ENCODE results near the gene SLC6A3.

SLC6A3 gene

DNA sequence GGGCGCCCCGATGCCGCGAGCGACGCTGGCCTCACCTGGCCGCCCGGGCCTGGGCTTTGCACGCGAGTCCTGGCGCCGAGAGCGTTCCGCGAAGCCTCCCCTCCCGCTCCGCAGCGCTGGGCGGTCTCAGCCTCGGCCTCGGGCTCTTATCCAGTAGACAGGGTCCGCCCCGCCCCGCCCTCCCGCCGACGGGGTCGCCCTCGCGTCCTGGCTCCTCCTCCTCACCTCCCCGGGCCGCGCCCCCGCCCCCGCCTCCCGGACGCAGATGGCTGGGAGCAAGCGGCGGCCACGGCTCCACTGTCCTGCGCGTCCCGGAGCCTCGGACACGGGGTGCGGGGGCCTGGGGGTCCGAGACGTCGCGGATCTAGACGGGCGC, at the start of gene SLC6A3:
TSS of gene SLC6A3 (minus strand) at position 128 of the 376 bp plus-strand sequence. CDS start 2,243 bp downstream, outside the sequence.
- peak; percentile 16 for DNase-seq

DNA sequence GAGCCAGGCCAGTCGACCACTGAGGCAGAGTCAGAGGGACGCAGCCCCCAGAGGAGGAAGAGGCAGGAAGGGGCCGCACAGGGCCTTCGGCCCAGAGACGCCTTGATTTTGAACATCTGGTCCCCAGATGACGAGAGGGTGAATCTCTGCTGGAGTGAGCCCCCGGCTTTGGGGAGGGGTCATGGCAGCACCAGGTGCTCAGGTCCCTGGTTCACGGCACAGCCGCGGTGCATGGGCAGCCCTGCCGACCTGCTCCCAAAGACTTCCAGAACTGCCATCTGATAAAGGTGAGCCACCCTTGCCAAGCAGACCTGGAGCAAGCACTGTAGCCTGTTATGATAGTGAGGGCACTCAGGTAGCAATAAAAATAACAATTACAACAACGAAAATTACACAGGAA, 48.7 kb upstream of the SLC6A3 start:
- no peak for DNase-seq

DNA sequence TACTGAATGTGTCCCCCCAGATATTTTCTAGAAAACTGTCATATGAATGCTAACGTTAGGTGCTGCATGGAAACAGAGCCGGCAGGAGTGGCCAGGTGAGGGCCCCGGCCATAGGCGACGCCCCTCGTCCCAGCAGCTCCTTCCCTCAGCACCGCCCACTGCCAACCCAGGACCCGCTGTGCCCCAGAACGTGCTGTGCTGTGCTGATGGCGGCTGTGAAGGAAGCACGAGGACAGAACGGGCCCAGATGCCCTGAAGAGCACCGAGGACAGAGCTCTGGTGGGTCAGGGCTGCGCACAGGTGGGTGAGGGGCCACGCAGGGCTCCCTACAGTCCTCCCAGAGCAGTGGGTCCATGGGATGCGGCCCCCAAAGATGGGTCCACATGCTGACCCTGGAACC, 48.2 kb upstream of the SLC6A3 start:
- DNase-seq: no peak

DNA sequence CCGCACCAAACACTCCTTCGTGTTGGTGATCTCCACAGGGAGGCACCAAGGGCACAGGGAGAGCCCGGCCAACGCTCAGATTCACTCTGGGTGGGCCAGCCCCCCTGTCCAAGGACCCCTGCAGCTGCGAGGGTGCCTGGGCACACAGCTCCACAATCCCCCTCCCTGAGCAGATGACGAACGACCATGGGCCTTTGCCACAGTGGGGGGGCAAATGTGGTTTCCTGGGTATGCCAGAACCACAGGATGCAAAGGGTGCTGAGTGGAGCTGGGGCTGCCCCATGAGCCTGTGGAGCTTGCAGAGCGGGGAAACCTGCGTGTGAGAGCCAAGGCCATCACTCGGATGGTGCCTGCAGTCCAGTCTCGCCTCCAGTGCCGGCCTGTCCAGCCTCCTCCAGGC, 47.5 kb upstream of the SLC6A3 start:
- no peak for DNase-seq

DNA sequence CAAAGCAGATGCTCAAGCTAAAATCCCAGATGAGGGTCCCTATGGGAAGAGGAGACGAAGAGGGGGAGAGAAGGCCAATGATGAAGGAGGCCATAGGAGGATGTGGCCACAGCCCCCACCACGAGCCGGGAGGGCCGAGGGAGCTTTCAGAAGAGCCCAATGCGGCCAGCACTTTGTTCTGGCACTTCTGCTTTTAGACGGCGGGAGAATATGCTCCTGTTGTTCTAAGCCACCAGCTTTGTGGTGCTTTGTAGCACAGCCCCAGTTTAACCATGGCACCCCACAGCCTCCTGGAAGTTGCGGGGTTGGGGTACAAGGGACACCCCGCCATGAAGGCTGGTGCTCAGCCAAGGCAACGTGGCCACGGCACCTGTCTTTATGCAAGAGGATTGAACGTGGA, 45.1 kb upstream of the SLC6A3 start:
- DNase-seq: no peak

DNA sequence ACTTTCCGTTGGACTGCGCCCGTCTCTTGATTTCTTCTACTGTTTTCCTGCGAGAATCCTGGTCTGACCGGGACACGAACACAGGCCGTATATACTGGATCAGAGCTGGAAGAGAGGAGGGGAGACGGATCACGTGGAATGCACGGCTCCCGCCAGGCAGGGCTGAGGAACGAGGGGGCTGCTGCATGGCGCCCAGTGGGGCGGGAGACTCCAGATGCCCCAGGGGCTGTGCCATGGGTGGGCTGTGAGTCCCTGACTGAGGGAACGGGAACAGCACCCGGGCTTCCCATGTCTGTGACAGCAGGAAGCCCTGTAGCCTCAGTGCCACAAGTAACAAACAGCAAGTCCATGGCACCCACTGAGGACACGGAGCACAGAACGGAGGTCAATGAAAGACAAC, 44.5 kb upstream of the SLC6A3 start:
- no peak for DNase-seq

DNA sequence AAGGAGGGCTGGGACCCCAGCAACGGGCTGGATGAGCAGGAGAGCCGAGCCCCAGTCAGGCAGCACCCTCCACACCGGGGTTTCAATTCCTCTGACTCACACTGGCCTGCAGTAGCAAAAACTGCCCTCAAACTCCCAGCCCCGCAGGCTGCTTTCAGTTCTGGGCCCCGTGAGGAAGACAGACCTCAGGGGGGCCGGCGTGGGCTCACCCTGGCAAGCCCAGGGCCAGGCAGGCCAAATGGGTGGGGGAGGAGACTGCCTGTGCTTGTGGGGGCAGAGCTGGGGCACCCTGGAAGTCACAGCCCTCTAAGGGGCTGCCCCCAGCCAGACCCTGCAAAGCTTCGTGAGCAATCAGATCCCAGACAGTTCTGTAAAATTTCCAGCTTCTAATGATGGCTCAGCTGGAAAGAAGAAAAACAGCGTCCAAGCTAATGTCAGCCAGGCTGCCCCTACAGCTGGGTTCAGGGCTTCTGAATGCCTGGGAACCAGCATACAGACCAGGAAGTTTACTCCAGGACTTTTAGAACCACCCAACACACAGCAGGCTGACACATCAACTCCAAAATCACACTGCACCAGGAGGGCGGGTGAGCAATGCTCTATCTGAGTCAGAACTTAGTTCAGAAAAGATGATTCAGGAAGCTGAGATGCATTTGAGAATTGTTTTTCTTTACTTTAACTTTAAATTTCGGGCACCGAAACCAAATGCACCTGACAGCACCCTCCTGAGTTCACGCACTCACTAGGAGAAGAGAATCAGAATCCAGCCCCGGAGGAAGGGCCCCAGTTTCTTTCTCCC, 43.8 kb upstream of the SLC6A3 start:
- DNase-seq: no peak

DNA sequence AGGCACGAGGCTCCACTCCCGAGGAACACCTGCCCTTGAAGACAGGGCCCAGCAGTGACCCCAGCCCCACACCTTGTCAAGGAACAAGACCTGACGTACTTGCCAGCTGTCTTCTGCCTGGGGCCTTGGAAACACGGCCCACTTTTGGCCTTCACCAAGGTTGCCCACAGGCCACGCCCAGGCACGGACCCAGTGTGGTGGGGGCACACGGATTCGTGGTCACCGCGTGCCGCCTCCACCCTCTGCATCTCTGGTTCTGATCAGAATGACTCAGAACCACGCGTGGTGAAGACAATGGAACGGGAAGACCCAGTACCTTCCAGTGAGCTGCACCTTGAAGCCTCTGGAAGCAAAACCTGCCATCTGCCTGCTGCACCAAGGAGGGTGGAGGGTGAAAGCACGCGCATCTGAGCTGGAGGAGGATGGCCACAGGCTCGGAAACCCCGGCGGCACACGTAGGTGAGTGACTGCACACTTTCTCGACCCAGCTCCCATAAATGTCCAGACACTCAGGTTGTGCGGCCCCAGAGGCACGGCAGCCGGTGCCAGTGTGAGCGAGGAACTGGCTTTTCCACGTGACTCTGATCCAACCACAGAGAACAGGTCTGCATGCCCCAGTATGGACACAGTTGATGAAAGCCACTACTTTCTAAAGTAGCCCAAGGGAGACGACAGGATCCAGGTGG, 42.0 kb upstream of the SLC6A3 start:
- no peak for DNase-seq

DNA sequence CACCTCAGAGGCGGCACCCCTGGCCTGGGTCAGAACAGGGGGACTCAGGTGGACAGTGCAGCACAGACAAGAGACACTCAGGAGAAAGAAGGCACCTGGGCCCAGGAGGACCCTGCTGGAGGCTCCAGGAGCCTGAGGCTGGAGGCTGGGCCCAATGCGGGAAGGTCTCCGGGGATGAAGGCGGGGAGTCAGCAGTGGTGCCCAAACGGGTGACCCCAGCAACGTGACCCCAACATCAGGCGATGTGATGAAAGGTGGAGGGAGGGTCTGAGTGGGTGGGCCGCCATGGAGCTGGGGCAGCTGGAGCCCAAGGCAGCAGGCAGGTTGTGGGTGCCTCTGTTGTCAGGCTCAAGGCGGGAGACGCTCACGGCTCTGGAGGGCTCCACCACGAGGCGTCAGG, 41.0 kb upstream of the SLC6A3 start:
- DNase-seq: no peak

DNA sequence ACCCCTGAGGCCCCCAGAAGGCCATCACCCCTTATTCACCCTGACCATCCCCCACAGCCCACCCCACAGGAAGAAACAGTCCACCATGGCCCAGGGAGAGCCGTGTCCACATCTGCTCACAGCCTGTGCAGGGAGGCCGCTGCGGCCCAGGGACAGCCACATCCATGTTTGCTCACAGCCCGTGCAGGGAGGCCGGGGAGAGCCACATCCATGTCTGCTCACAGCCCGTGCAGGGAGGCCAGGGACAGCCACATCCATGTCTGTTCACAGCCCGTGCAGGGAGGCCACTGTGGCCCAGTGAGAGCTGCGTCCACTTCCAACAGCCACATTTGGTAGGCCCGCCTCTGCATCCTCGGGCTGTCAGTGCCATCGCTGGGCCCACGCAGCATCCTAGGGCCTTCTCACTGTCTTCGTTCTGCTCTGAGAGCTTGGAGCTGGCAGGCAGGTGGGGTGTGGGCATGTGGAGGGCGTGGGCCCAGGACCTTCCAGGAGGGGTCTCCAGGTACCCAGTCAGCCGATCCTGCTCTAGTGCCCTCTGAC, 40.4 kb upstream of the SLC6A3 start:
- no peak for DNase-seq

DNA sequence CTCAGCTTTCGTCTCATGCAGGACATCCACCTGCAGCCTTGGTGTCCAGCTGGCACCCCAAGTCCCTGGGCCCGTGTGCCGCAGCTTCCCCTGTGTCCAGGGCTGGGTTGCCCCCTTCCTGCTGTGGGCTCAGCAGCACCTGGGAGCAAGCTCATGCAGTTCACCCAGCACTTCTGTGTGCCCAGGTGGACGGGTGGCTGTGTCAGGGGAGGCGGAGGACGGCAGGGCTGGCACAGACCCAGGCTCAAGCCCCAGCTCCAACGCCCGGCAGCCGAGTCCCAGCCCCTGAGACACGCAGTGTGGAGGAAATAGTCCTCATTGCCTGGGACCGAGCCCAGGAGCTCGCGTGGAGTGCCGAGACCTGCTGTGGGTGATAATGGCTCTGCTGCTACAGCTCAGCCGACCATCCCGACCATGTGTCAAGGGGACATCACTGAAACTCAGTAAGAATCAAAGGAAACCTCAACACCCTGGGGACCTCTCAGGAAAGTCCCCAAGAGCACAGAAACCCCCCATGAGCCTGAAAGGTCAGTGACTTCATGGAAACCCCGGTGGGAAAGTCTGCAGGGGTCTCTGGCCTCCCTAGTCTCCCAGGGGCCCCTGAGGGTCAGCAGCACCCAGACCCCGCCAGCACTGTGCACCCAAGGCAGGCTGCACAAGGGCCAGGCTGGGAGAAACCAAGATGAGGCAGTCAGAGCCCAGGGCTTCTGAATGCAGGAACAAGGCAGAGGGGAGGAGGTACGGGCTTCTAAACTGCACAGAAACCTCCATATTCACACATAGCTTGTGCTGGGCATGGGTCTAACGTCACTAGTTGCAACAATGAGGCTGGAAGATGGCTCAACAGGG, 39.7 kb upstream of the SLC6A3 start:
- no peak for DNase-seq

DNA sequence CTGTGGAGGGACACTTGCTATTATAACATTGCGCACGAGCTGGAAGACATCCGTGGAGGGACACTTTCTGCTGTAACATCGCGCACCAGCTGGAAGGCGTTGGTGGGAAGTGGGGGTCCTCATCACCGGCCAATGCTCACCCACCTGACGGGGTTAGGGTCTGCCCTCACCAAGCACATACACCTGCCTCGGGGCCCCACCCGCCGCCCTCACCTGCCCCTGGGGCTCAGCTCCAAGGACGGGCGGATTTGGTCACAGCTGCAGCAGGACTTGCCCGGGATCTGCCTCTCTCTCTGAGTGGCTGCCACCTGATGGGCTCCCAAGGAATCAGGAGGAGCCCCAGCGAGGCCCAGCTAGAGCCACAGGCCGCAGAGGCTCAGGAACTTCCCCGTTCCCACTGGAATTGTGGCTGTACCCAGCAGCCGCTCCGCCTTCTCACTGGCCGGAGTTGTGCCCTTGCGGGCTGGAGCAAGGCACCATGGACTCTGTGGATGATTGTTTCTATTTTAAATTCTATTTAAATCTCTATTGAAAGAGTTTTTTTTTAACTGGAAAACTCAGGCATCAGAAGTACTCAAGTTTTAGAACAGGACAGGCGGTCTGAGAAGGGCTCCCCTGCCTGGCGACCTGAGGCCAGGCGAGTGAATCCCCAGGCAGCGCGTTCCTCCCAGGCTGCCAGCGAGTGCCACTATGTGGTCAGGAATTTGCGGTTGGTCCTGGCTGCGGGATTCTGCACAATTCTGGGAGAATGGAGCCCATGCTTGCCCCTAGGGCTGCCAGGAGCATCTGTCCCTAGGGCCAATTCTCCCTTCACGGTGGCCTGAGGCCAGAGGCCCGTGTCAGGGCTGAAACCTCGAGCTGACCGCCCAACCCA, 38.9 kb upstream of the SLC6A3 start:
- no peak for DNase-seq

DNA sequence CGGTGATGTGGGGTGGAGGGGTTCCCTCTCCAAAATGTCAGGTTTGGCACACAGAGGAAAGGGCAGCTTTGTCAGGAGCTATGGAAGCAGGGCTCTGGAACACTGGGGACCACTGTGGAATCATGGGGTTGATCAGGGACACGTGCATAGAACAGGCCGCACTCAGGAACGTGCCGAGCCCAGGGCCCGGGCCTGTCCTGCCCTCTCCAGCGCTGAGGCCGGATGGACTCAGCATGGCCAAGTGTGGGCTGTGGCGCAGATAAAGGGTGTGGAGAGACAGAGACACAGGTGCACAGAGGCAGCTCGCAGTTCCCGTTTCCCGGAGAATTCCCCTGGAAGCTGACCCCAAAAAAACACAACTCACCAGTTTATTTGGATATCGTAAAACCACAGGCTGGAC, 37.8 kb upstream of the SLC6A3 start:
- no peak for DNase-seq

DNA sequence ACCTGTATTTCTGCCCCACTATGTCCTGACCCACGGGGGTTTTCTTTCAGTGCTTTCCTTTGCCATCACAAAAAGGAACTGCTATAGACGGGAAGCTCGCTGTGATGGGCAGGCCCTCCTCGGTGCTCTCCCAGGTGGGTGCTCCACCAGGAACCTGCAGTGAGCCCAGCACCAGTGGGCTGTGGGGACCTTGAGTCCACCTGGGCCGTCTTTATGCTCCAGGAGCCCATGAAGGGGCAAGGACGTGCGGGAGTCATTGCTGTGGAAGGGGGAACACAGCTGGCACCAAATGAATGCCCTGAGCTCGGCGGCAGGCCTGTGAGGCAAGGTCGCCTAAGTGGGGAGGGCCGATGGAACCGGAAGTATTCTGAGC, 36.7 kb upstream of the SLC6A3 start:
- no peak for DNase-seq

DNA sequence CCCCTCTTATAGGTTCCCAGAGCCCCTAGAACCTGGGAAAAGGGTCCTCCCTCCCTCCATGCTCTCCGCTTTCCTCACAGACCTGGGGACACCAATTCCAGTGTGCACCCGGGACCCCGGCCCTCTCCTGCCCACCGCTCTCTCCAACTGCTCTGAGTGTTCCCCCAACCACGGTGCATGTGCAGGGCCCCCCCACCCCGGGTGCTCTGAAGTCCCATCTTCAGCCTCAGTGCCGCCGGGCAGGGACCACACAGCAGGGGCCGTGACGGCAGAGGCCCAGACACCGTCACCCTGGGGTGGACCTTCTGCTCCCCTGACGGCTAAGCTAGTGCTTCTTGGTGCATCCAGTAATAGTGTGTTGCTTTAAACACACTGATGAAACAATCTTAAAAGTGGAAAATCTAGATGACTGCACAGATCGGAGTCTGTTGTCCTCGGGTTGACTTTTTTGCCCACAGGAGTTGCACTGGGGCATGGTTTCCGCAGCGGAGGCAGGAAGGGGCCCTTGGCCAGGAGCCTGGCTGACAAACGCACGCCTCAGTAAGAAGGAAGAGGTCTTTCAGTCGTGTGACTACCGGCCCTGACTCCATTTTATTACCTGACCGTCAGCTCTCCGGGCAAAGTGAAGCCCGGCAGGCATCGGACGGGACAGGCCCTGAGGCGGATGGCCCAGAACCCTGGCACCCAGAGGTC, 36.2 kb upstream of the SLC6A3 start:
- DNase-seq: no peak

DNA sequence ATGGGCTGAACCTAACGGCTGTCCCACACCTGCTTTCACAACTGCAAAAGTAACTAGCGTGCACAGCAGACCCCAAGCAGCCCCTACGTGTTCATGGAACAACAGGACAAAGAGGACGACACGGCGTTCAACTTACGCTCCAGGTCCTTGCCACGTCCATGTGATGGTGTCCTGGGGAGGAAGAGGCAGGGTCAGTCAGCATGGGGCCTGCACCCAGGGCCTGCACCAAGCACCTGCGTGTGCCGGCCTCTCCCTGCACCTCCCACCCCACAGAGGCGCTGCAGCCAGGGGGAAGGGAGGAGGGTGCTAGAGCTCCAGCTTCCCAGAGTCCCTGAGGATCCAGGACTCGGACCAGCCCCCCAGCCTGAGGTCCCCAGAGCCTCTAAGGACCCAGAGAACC, 35.6 kb upstream of the SLC6A3 start:
- DNase-seq: no peak

DNA sequence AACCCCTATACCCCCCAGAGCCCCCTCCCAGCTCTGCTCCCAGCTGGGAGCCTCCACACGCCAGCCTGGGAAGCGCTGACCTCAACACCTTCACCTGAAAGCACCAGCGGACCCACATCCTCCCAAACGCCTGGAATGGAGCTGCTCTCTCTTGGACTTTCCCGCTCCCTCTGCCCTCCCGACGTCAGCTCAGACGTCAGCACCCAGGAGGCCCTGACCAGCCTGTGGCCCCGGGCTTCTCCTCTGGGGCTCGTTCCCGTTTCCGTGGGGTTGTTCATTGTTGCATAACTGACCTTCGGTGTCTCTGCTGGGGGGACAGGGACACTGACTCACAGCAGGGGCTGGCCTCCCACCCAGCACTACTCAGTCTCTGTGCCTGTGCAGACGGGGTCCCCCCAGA, 35.0 kb upstream of the SLC6A3 start:
- no peak for DNase-seq

DNA sequence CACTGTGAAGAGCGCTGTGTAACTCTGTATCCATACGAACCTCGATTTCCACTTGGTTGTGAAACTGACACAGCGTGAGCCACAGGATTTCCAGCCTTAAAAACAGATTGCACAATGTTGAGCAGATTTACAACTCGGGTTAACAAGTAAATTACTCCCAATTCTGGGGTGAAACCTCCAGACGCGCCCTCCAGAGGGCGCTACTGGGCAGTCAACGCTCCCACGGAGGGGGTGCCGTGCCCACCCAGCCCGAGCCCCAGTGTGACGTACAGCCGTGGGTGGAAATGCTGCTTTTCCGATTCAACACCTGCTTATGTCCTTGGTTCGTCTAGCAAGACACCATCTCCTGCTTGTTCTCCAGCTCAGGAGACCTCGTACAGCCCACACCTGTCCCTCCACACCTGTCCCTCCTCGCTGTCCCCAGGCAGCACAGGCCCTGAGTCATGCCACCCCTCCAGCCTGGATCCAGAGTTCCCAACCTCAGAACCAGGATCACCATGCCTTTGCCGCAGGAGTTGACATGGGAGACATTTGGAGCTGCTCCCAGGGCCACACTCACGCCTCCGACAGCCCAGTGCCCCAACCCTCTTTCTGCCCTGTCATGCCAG, 34.4 kb upstream of the SLC6A3 start:
- no peak for DNase-seq

DNA sequence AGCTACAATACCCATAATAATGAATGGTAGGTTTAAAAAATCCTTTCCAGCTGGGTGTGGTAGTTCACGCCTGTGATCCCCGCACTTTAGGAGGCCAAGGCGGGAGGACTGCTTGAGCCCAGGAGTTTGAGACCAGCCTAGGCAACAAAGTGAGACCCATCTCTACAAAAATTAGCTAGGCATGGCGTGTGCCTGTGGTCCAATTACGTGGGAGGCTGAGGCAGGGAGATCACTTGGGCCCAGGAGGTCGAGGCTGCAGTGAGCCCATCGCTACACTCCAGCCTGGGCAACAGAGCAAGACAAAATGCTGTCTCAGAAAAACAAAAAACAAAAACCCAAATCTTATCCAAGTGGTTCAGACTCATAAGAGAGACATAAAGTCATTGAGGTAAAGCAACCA, 33.8 kb upstream of the SLC6A3 start:
- no peak for DNase-seq

DNA sequence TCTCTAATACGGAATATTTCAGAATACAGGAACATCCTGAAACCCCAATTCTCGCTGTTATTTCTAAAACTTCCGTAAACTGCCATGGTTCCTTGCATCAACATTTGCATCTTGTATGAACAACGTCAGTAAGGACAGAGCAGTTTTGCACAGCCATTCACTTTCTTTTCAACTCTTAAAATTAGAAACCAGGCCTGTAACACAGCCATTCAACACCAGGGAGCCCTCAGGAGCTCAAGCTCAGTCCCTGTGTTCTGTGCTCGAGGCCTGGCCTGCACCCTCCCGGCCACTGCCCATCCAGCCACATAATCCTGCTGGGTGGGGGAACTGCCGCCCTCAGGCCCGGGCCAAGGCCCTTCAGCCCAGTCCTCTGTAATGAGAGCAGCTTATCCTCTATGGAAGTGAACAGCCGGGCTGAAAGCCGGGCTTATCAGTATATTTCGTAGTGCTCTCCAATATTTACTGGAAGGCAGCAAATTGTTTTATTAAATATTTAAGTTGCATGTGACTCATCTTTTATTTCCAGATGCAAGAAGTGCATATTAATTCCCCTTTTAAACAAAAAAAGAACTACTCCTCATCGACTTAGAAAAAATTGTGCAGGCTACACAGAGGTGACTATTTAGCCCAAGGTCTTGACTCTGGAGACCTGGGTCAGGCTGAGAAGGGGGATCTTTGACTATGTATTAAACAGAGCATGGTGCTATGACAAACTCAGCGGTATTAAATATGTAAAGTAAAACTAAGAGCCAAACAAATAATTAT, 33.2 kb upstream of the SLC6A3 start:
- no peak for DNase-seq

DNA sequence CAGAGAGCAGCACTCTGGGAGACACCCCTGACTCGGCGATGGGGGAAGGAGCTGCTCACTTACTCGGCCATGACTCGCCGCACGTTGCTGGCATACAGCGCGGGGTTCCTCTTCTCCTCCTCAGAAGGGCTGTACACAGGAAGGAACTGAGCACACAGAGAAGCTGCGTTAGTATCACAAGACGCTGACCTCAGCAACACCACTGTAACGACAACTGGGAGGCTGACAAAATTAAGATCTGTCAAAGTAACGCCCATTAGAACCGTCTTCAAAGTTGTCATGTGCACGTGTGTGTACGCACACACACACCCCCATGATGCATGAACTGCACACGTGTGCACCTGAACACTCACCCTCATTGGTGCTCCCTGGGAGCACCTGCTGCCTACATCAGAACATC, 32.1 kb upstream of the SLC6A3 start:
- no peak for DNase-seq
